ENCODE data around the gene XPO6. TPM values are rescaled to one million over a fixed set of nuclear protein-coding genes. Genes with fewer than 3 reads are reported as not detected.

The XPO6 gene
- total RNA-seq, 1 donor from 2014 or later, result 155 TPM

DNA sequence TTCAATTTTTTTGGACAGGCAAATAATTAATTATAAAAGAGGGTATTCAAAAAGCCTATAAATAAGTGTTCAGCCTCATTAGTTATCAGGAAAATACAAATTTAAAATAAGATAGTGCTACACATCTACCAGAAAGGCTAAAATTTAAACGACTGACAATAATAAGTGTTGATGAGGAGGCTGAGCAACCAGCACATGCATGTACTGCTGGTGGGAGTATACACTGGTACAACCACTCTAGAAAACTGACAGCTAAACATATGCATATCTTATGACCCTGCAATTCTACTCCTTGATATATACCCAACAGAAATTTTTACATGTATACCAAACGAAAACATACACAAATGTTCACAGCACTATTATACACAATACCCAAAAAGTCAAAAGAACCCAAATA, 27.1 kb downstream of the XPO6 start:
- TF ChIP-seq, protein P1, sequence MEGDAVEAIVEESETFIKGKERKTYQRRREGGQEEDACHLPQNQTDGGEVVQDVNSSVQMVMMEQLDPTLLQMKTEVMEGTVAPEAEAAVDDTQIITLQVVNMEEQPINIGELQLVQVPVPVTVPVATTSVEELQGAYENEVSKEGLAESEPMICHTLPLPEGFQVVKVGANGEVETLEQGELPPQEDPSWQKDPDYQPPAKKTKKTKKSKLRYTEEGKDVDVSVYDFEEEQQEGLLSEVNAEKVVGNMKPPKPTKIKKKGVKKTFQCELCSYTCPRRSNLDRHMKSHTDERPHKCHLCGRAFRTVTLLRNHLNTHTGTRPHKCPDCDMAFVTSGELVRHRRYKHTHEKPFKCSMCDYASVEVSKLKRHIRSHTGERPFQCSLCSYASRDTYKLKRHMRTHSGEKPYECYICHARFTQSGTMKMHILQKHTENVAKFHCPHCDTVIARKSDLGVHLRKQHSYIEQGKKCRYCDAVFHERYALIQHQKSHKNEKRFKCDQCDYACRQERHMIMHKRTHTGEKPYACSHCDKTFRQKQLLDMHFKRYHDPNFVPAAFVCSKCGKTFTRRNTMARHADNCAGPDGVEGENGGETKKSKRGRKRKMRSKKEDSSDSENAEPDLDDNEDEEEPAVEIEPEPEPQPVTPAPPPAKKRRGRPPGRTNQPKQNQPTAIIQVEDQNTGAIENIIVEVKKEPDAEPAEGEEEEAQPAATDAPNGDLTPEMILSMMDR (IDR thresholded peaks at IDR 0.05; ENCODE audit: unreplicated experiment), result no peak
- H3K27me3 Mint-ChIP-seq (ENCODE audit: unreplicated experiment), result peaks cover 3% of the 10 kb centered on the region
- no peak for DNase-seq (ENCODE audit: low spot score)
- peaks cover 7% of the 10 kb centered on the region for H3K36me3 Mint-ChIP-seq (ENCODE audit: low read depth, unreplicated experiment)
- no peak overlapping the region for H3K27ac Mint-ChIP-seq (ENCODE audit: unreplicated experiment)
- no peaks in the 10 kb centered on the region for H3K9me3 Mint-ChIP-seq (ENCODE audit: unreplicated experiment)
- H3K4me1 Mint-ChIP-seq (ENCODE audit: unreplicated experiment), result peaks cover 15% of the 10 kb centered on the region
- no peak overlapping the region for H3K4me3 Mint-ChIP-seq (ENCODE audit: unreplicated experiment)

DNA sequence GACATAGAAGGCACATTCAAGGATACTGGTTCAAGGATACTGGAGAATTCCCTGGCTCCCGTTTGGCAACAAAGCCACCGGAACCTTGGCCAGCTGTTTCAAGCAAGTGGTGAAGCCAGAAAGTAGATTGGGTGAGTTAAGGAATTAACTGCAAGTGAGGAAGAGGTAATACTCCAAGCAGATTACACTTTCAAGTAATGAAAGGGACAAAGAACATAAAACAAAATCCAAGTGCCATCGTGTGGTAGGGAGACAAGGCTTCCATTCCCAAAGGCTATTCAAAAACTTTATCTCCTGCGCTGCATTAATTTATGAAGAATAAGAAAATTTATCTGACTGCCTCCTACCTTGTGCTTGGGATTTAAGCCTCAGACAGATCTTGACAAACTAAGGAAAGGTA, 27.8 kb downstream of the XPO6 start:
- H3K36me3 Mint-ChIP-seq (ENCODE audit: low read depth, unreplicated experiment), result peaks cover 10% of the 10 kb centered on the region
- H3K27ac Mint-ChIP-seq (ENCODE audit: unreplicated experiment), result no peak overlapping the region
- TF ChIP-seq, protein P1 (IDR thresholded peaks at IDR 0.05; ENCODE audit: unreplicated experiment), result no peak
- DNase-seq (ENCODE audit: low spot score), result no peak
- H3K4me3 Mint-ChIP-seq (ENCODE audit: unreplicated experiment), result no peak overlapping the region
- H3K9me3 Mint-ChIP-seq (ENCODE audit: unreplicated experiment), result no peaks in the 10 kb centered on the region
- H3K27me3 Mint-ChIP-seq (ENCODE audit: unreplicated experiment), result peaks cover 4% of the 10 kb centered on the region
- peaks cover 11% of the 10 kb centered on the region for H3K4me1 Mint-ChIP-seq (ENCODE audit: unreplicated experiment)

DNA sequence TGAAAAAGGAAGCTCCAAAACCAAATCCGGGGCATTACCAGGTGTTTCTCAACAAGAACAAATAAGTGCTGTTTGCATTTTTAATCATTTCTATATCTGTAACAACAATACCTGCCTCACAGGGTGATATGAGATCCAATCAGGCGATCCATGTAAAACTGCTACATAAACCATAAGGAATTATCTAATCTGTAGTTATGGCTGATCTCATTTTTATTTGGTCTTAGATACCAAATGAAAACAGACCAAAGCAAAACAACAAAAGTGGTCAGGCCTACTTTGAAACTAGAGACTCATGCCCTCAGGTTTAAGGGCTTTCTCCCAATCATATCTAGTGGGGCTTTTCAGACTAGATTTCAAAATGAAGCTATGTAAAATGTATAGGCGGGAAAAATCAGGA, 28.3 kb downstream of the XPO6 start:
- Mint-ChIP-seq H3K4me1 (ENCODE audit: unreplicated experiment) (peaks cover 7% of the 10 kb centered on the region), H3K27ac (ENCODE audit: unreplicated experiment) (no peak overlapping the region), H3K9me3 (ENCODE audit: unreplicated experiment) (no peaks in the 10 kb centered on the region), H3K4me3 (ENCODE audit: unreplicated experiment) (no peak overlapping the region), H3K27me3 (ENCODE audit: unreplicated experiment) (peaks cover 4% of the 10 kb centered on the region), H3K36me3 (ENCODE audit: low read depth, unreplicated experiment) (peaks cover 10% of the 10 kb centered on the region)
- no peak for DNase-seq (ENCODE audit: low spot score)
- TF ChIP-seq, protein P1 (IDR thresholded peaks at IDR 0.05; ENCODE audit: unreplicated experiment), result no peak

DNA sequence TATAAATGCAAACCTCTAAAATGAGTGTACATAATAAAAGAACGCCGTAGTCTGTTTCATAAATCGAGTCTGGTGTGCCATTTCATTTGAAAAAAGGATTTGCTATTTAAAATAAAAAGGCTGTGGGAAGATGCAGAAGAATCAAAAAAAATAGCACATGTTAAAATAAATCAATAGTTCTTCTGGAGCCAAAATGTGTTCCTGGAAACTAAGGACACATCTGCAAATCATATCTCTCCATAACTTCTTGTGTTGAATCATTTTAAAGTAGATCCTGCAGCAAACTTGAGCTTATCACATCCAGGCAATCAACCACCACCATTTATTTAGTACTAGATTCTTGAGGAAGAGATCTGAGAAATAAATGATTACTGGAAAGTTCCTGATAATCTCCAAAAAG, 29.0 kb downstream of the XPO6 start:
- Mint-ChIP-seq H3K36me3 (ENCODE audit: low read depth, unreplicated experiment) (peaks cover 10% of the 10 kb centered on the region), H3K27ac (ENCODE audit: unreplicated experiment) (no peak overlapping the region), H3K4me3 (ENCODE audit: unreplicated experiment) (no peak overlapping the region), H3K4me1 (ENCODE audit: unreplicated experiment) (peaks cover 4% of the 10 kb centered on the region), H3K27me3 (ENCODE audit: unreplicated experiment) (peaks cover 4% of the 10 kb centered on the region), H3K9me3 (ENCODE audit: unreplicated experiment) (no peaks in the 10 kb centered on the region)
- no peak for DNase-seq (ENCODE audit: low spot score)
- TF ChIP-seq, protein P1 (IDR thresholded peaks at IDR 0.05; ENCODE audit: unreplicated experiment), result no peak

DNA sequence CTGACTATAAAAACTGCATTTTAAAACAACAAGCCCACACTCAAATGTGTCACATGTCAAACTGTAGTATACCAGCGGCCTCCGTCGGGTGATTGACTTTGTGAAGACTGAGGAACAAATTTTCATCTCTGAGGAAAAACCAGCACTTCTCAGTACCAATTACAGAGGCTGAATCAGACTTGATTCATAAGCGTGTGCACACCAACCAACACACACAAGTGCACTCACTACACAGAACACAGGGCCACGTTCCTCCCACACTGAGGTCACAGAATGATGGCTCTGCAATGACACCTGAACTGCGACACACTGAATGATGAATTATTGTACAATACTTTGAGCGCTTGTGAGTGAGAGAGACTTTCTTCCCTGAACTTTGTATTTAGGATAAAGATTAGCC, 29.6 kb downstream of the XPO6 start:
- H3K4me1 Mint-ChIP-seq (ENCODE audit: unreplicated experiment), result peaks cover 4% of the 10 kb centered on the region
- H3K27me3 Mint-ChIP-seq (ENCODE audit: unreplicated experiment), result peaks cover 4% of the 10 kb centered on the region
- peaks cover 10% of the 10 kb centered on the region for H3K36me3 Mint-ChIP-seq (ENCODE audit: low read depth, unreplicated experiment)
- no peaks in the 10 kb centered on the region for H3K9me3 Mint-ChIP-seq (ENCODE audit: unreplicated experiment)
- TF ChIP-seq, protein P1 (IDR thresholded peaks at IDR 0.05; ENCODE audit: unreplicated experiment), result no peak
- H3K27ac Mint-ChIP-seq (ENCODE audit: unreplicated experiment), result no peak overlapping the region
- H3K4me3 Mint-ChIP-seq (ENCODE audit: unreplicated experiment), result no peak overlapping the region
- no peak for DNase-seq (ENCODE audit: low spot score)
